HepG2 (cell line): ENCODE data around the gene DYNC2LI1. TPM values are rescaled to one million over a fixed set of nuclear protein-coding genes. Genes with fewer than 3 reads are reported as not detected.
A peak's percentile ranks its signal among the peaks of the same experiment; 100 is the strongest.

Experiments used
- AKAP8 ChIP-seq: sonication (generic); formaldehyde crosslinking; IDR thresholded peaks from 2 replicates; pipeline ENCODE4 v1.5.1; 2020; ENCODE audit warnings: mild to moderate bottlenecking, missing genetic modification reagents
- ATF6 ChIP-seq: sonication (generic); formaldehyde crosslinking; conservative IDR thresholded peaks from 2 replicates; pipeline ENCODE4 v1.4.0; 2020; ENCODE audit warnings: missing genetic modification reagents
- CREB1 ChIP-seq, 2 experiments: fragments of 450-650 bp in 1 of 2; IDR thresholded peaks; 2 replicates each; pipeline ENCODE4 v1.6.1; 2016 to 2017; ENCODE audit warnings: control low read depth in 1 of 2, mild to moderate bottlenecking in 1 of 2, missing compliant biosample characterization in 1 of 2, missing genetic modification characterization in 1 of 2
- FOXO4 ChIP-seq: sonication (generic); formaldehyde crosslinking; conservative IDR thresholded peaks from 2 replicates; pipeline ENCODE4 v1.8.1; 2023; ENCODE audit warnings: missing genetic modification reagents
- IRF2 ChIP-seq: IDR thresholded peaks from 2 replicates; pipeline ENCODE4 v1.6.1; 2018; ENCODE audit warnings: missing genetic modification reagents, missing compliant biosample characterization
- KLF15 ChIP-seq: sonication (generic); formaldehyde crosslinking; IDR thresholded peaks from 2 replicates; pipeline ENCODE4 v1.8.1; 2023; ENCODE audit warnings: borderline replicate concordance, mild to moderate bottlenecking, inconsistent platforms, missing genetic modification reagents, mixed read lengths
- MYC ChIP-seq: sonication (generic); formaldehyde crosslinking; IDR thresholded peaks from 2 replicates; pipeline ENCODE4 v1.9.0; 2021; ENCODE audit warnings: missing genetic modification reagents, borderline replicate concordance
- MYPOP ChIP-seq: sonication (generic); formaldehyde crosslinking; IDR thresholded peaks from 2 replicates; pipeline ENCODE4 v1.8.1; 2023; ENCODE audit warnings: mild to moderate bottlenecking, moderate library complexity, missing genetic modification reagents
- PHF21A ChIP-seq: sonication (generic); formaldehyde crosslinking; IDR thresholded peaks from 2 replicates; pipeline ENCODE4 v1.5.0; 2020; ENCODE audit warnings: mild to moderate bottlenecking, missing genetic modification reagents
- RBM39 ChIP-seq: fragments of 200-400 bp; formaldehyde crosslinking; IDR thresholded peaks from one replicate; pipeline ENCODE4 v1.6.1; 2018; ENCODE audit warnings: antibody characterized with exemption, mild to moderate bottlenecking, low read depth, low read length; ENCODE audit not compliant: poor library complexity, severe bottlenecking
- SMAD3 ChIP-seq: sonication (generic); formaldehyde crosslinking; IDR thresholded peaks from 2 replicates; pipeline ENCODE4 v1.4.0; 2020; ENCODE audit warnings: missing genetic modification reagents
- SRSF4 ChIP-seq: fragments of 200-400 bp; formaldehyde crosslinking; IDR thresholded peaks from one replicate; pipeline ENCODE4 v1.6.1; 2018; ENCODE audit warnings: mild to moderate bottlenecking, low read depth, low read length, moderate library complexity; ENCODE audit not compliant: poor library complexity, severe bottlenecking
- ZFAT ChIP-seq: sonication (generic); formaldehyde crosslinking; conservative IDR thresholded peaks from 2 replicates; pipeline ENCODE4 v1.8.1; 2023; ENCODE audit warnings: missing genetic modification reagents, inconsistent platforms
- ZNF143 ChIP-seq: sonication (generic); formaldehyde crosslinking; IDR thresholded peaks from 2 replicates; pipeline ENCODE4 v1.4.0; 2020; ENCODE audit warnings: missing genetic modification reagents
- ZNF512B ChIP-seq: sonication (generic); formaldehyde crosslinking; IDR thresholded peaks from 2 replicates; pipeline ENCODE4 v1.5.1; 2020; ENCODE audit warnings: missing genetic modification reagents, mild to moderate bottlenecking, borderline replicate concordance
- ZNF563 ChIP-seq: sonication (generic); formaldehyde crosslinking; IDR thresholded peaks from 2 replicates; pipeline ENCODE4 v1.8.0; 2022; ENCODE audit warnings: mild to moderate bottlenecking, moderate library complexity, missing genetic modification reagents
- ZNF580 ChIP-seq: IDR thresholded peaks from 2 replicates; pipeline ENCODE4 v1.6.1; 2016; ENCODE audit warnings: low read depth, borderline replicate concordance
- ZNF704 ChIP-seq: sonication (generic); formaldehyde crosslinking; IDR thresholded peaks from 2 replicates; pipeline ENCODE4 v1.8.1; 2023; ENCODE audit warnings: mild to moderate bottlenecking, inconsistent platforms, moderate library complexity, missing genetic modification reagents, borderline replicate concordance
- polyA plus RNA-seq, 8 experiments: library from polyadenylated mRNA; depleted of rRNA in 3 of 8; stranded (reverse) in 7 of 8; unstranded in 1 of 8; fragments of >200 nt; fragmentation: Illumina TruSeq in 4 of 8; extraction: Trizol in 4 of 8; gene quantifications; 2 replicates each; pipeline versions ENCODE4 v1.2.1 to v1.2.3, GENCODE V29; 2011 to 2016; ENCODE audit warnings: low read depth in 4 of 8, missing spikeins in 1 of 8, mixed read lengths in 1 of 8; ENCODE audit not compliant: insufficient read depth in 1 of 8
- total RNA-seq, 5 experiments: library from RNA; depleted of rRNA; stranded (reverse); fragments of >200 nt; fragmentation: Illumina TruSeq; extraction: Trizol; gene quantifications; 2 replicates each; pipeline ENCODE4 v1.2.3, GENCODE V29; 2016; ENCODE audit warnings: low read depth in 1 of 5

Gene DYNC2LI1
- total and polyA plus RNA-seq, 2 of the 13 experiments (the other 11 are each of a cell fraction or from before 2014, with no cell fraction given), result 16.9 to 23.2 TPM

- TF ChIP-seq PHF21A (CRISPR knock-in tag) (no peak), ZNF143 (CRISPR knock-in tag) (peak; percentile 100), KLF15 (no peak), ZNF704 (0 out of 2 replicates have a peak, but pooled peaks have one; percentile 23), ZNF563 (CRISPR knock-in tag) (peak; percentile 69; the same call in 1 of the 2 replicates), SRSF4 (no peak), MYC (CRISPR knock-in tag) (peak; percentile 55; the same call in 1 of the 2 replicates), CREB1 (IDR thresholded peaks at IDR 0.05) (peak; percentile 90), CREB1 (CRISPR knock-in tag; IDR thresholded peaks at IDR 0.05) (peak; percentile 98), MYPOP (no peak), ZNF580 (CRISPR knock-in tag) (peak; percentile 80; the same call in 1 of the 2 replicates), ZNF512B (CRISPR knock-in tag) (0 out of 2 replicates have a peak, but pooled peaks have one; percentile 45), ZFAT (CRISPR knock-in tag) (no peak), RBM39 (no peak), FOXO4 (CRISPR knock-in tag) (0 out of 2 replicates have a peak, but pooled peaks have one; percentile 55), ATF6 (CRISPR knock-in tag) (0 out of 2 replicates have a peak, but pooled peaks have one; percentile 31), SMAD3 (CRISPR knock-in tag) (peak; percentile 30; the same call in 1 of the 2 replicates), AKAP8 (CRISPR knock-in tag) (0 out of 2 replicates have a peak, but pooled peaks have one; percentile 46), IRF2 (CRISPR knock-in tag) (peak; percentile 90)
These were observed at the start of gene DYNC2LI1 (continued) for GRCh38 chr2:43773876-43774613.
